H1 (cell line): ENCODE results near the gene RASGRP3. TPM values are rescaled to one million over a fixed set of nuclear protein-coding genes. Genes with fewer than 3 reads are reported as not detected.

Source experiments
- CTCF ChIA-PET: fragments of 300-600 bp; sonication (Branson Sonifier 250); formaldehyde crosslinking; loops from one replicate; lab custom pipeline; 2021; ENCODE audit not compliant: partially characterized antibody; lab: Charles Lee
- POLR2A ChIA-PET: fragments of 300-600 bp; sonication (Branson Sonifier 250); formaldehyde crosslinking; loops from one replicate; lab custom pipeline; 2021; ENCODE audit warnings: inconsistent platforms; ENCODE audit not compliant: partially characterized antibody; lab: Charles Lee
- DNase-seq, 2 experiments: peaks; one replicate each; pipeline versions ENCODE4 v3.0.0 to v3.0.0-alpha.2; 2010 to 2022; ENCODE audit warnings: low spot score in 2 of 2, low read depth in 1 of 2, mixed read lengths in 1 of 2
- FAIRE-seq: peaks from 2 replicates; lab custom pipeline; 2011; peaks lifted over from hg19 to GRCh38; lab: Jason Lieb, UNC
- H2AFZ ChIP-seq: 2 replicates; pipeline ENCODE4 v1.8.1; 2012; ENCODE audit warnings: low read length, inconsistent platforms
- H2AK5ac ChIP-seq: 2 replicates; pipeline ENCODE4 v1.6.1; 2013; ENCODE audit warnings: low read depth, low read length
- H2BK120ac ChIP-seq: replicated peaks from 2 replicates; pipeline ENCODE3; 2013; ENCODE audit warnings: low read depth, low read length, inconsistent platforms
- H2BK12ac ChIP-seq: 2 replicates; pipeline ENCODE4 v1.6.1; 2013; ENCODE audit warnings: low read depth, low read length
- H2BK15ac ChIP-seq: 2 replicates; pipeline ENCODE4 v1.6.1; 2013; ENCODE audit warnings: low read length
- H2BK20ac ChIP-seq: 2 replicates; pipeline ENCODE4 v1.6.1; 2013; ENCODE audit warnings: low read length
- H2BK5ac ChIP-seq: 2 replicates; pipeline ENCODE4 v1.6.1; 2013; ENCODE audit warnings: low read depth, low read length
- H3K14ac ChIP-seq: 2 replicates; pipeline ENCODE4 v1.6.1; 2013; ENCODE audit warnings: inconsistent platforms; ENCODE audit not compliant: insufficient read length
- H3K18ac ChIP-seq: 2 replicates; pipeline ENCODE4 v1.6.1; 2013; ENCODE audit warnings: low read length; ENCODE audit errors: extremely low read depth
- H3K23ac ChIP-seq: 2 replicates; pipeline ENCODE4 v1.6.1; 2013; ENCODE audit warnings: inconsistent platforms; ENCODE audit not compliant: insufficient read length
- H3K23me2 ChIP-seq: 2 replicates; pipeline ENCODE4 v1.6.1; 2013; ENCODE audit warnings: low read depth, low read length
- H3K27ac ChIP-seq: 2 replicates; pipeline ENCODE4 v1.6.1; 2011; ENCODE audit warnings: low read depth, low read length, inconsistent platforms
- H3K27me3 ChIP-seq, 4 experiments: replicated peaks in 1 of 4; 1 replicate in 1 of 4; 2 replicates in 3 of 4; pipeline versions ENCODE4 v1.6.1 to v1.8.1; 2011 to 2013; ENCODE audit warnings: low read length in 3 of 4, mild to moderate bottlenecking in 3 of 4, inconsistent platforms in 2 of 4, mixed read lengths in 2 of 4, moderate library complexity in 1 of 4; ENCODE audit not compliant: control insufficient read depth in 3 of 4, insufficient read depth in 3 of 4; ENCODE audit errors: extremely low read depth in 1 of 4
- H3K36me3 ChIP-seq, 4 experiments: 2 replicates each; pipeline versions ENCODE4 v1.6.1 to v1.8.1; 2011 to 2013; ENCODE audit warnings: mild to moderate bottlenecking in 4 of 4, low read length in 3 of 4, moderate library complexity in 2 of 4, control low read depth in 1 of 4, inconsistent platforms in 1 of 4; ENCODE audit not compliant: insufficient read depth in 4 of 4, control insufficient read depth in 2 of 4
- H3K4ac ChIP-seq: replicated peaks from 2 replicates; pipeline ENCODE3; 2013; ENCODE audit warnings: low read length, low read depth, mixed read lengths, inconsistent platforms; ENCODE audit not compliant: insufficient read length
- H3K4me1 ChIP-seq, 4 experiments: replicated peaks in 1 of 4; 1 replicate in 1 of 4; 2 replicates in 3 of 4; pipeline versions ENCODE4 v1.6.1 to v1.8.1; 2011 to 2013; ENCODE audit warnings: low read length in 3 of 4, inconsistent platforms in 2 of 4, mixed read lengths in 1 of 4; ENCODE audit not compliant: insufficient read depth in 4 of 4, control insufficient read depth in 3 of 4
- H3K4me2 ChIP-seq, 2 experiments: 2 replicates each; pipeline versions ENCODE4 v1.6.1 to v1.8.1; 2011 to 2013; ENCODE audit warnings: low read depth in 2 of 2, low read length in 2 of 2, control low read depth in 1 of 2, inconsistent platforms in 1 of 2, mild to moderate bottlenecking in 1 of 2; ENCODE audit not compliant: insufficient read depth in 1 of 2
- H3K4me3 ChIP-seq, 4 experiments: fragments of 200-600, 300-600 bp in 1 of 4; sonication (generic), shearing (Covaris generic), sonication (Bioruptor Twin) in 1 of 4; 2 replicates each; pipeline versions ENCODE4 v1.5.1 to v1.8.1; 2011 to 2016; ENCODE audit warnings: low read length in 4 of 4, low read depth in 3 of 4, control low read depth in 2 of 4, inconsistent platforms in 2 of 4, mild to moderate bottlenecking in 2 of 4, mixed read lengths in 1 of 4, moderate library complexity in 1 of 4; ENCODE audit not compliant: insufficient read depth in 2 of 4; ENCODE audit errors: extremely low read depth in 1 of 4
- H3K56ac ChIP-seq: replicated peaks from 2 replicates; pipeline ENCODE3; 2013; ENCODE audit warnings: low read depth, mild to moderate bottlenecking, mixed read lengths, low read length, inconsistent platforms; ENCODE audit not compliant: insufficient read length
- H3K79me1 ChIP-seq: 2 replicates; pipeline ENCODE4 v1.6.1; 2013; ENCODE audit warnings: low read depth, low read length, control low read depth
- H3K79me2 ChIP-seq, 2 experiments: 2 replicates each; pipeline versions ENCODE4 v1.6.1 to v1.8.1; 2012 to 2013; ENCODE audit warnings: low read length in 2 of 2, mild to moderate bottlenecking in 2 of 2, inconsistent platforms in 1 of 2; ENCODE audit not compliant: insufficient read depth in 2 of 2, control insufficient read depth in 1 of 2
- H3K9ac ChIP-seq, 4 experiments: replicated peaks in 1 of 4; 1 replicate in 1 of 4; 2 replicates in 3 of 4; pipeline versions ENCODE4 v1.6.1 to v1.8.1; 2011 to 2013; ENCODE audit warnings: low read depth in 3 of 4, low read length in 3 of 4, control low read depth in 2 of 4, mild to moderate bottlenecking in 2 of 4, moderate library complexity in 2 of 4, inconsistent platforms in 1 of 4; ENCODE audit errors: extremely low read depth in 1 of 4
- H3K9me3 ChIP-seq, 2 experiments: 2 replicates each; pipeline versions ENCODE4 v1.6.1 to v1.8.1; 2012 to 2013; ENCODE audit warnings: mild to moderate bottlenecking in 2 of 2, moderate library complexity in 2 of 2, control low read depth in 1 of 2, inconsistent platforms in 1 of 2, low read depth in 1 of 2, low read length in 1 of 2, mixed read lengths in 1 of 2; ENCODE audit not compliant: insufficient read depth in 2 of 2
- H4K20me1 ChIP-seq, 2 experiments: replicated peaks in 1 of 2; 2 replicates each; pipeline versions ENCODE3 to v1.8.1; 2011 to 2013; ENCODE audit warnings: inconsistent platforms in 2 of 2, low read length in 2 of 2, mild to moderate bottlenecking in 1 of 2; ENCODE audit not compliant: insufficient read depth in 2 of 2, control insufficient read depth in 1 of 2
- H4K5ac ChIP-seq: 2 replicates; pipeline ENCODE4 v1.6.1; 2013; ENCODE audit warnings: low read length, low read depth, mixed read lengths, inconsistent platforms; ENCODE audit not compliant: insufficient read length
- H4K8ac ChIP-seq: 2 replicates; pipeline ENCODE4 v1.8.0; 2013; ENCODE audit warnings: mild to moderate bottlenecking, moderate library complexity, low read length, inconsistent platforms; ENCODE audit not compliant: insufficient read depth; ENCODE audit errors: extremely low read depth
- H4K91ac ChIP-seq: replicated peaks from 2 replicates; pipeline ENCODE3; 2013; ENCODE audit warnings: low read length, mixed read lengths, inconsistent platforms; ENCODE audit not compliant: insufficient read length
- BCL11A ChIP-seq, 2 experiments: IDR thresholded peaks; one replicate each; pipeline ENCODE4 v1.6.1; 2011; ENCODE audit warnings: low read depth in 2 of 2, low read length in 2 of 2, mild to moderate bottlenecking in 2 of 2
- BRCA1 ChIP-seq: IDR thresholded peaks from 2 replicates; pipeline ENCODE4 v1.6.1; 2012; ENCODE audit warnings: low read depth, low read length, improper control_type of control experiment
- CHD2 ChIP-seq: IDR thresholded peaks from 2 replicates; pipeline ENCODE4 v1.6.1; 2012; ENCODE audit warnings: low read length, improper control_type of control experiment
- EP300 ChIP-seq, 2 experiments: IDR thresholded peaks; 1 replicate in 1 of 2; 2 replicates in 1 of 2; pipeline ENCODE4 v1.6.1; 2011 to 2012; ENCODE audit warnings: low read depth in 2 of 2, low read length in 2 of 2, mild to moderate bottlenecking in 2 of 2, borderline replicate concordance in 1 of 2, inconsistent platforms in 1 of 2, moderate library complexity in 1 of 2
- HDAC6 ChIP-seq: IDR thresholded peaks from one replicate; pipeline ENCODE4 v1.7.1; 2012; ENCODE audit warnings: low read depth, mild to moderate bottlenecking, inconsistent platforms, low read length, moderate library complexity
- MAFK ChIP-seq: IDR thresholded peaks from 2 replicates; pipeline ENCODE4 v1.6.1; 2012; ENCODE audit warnings: low read depth, mild to moderate bottlenecking, improper control_type of control experiment, low read length
- SP1 ChIP-seq: IDR thresholded peaks from 2 replicates; pipeline ENCODE4 v1.6.1; 2011; ENCODE audit warnings: low read depth, low read length
- WGBS, 2 experiments: shearing (Covaris generic) in 1 of 2; methylation state at CpG; one replicate each; pipeline versions ENCODE4 v1.1.6 to v1.1.7; 2013 to 2015; ENCODE audit warnings: low lambda C conversion rate in 2 of 2, mixed read lengths in 2 of 2, inconsistent platforms in 1 of 2, low coverage in 1 of 2, missing lambda C conversion rate in 1 of 2; ENCODE audit not compliant: insufficient replicate concordance in 2 of 2, insufficient coverage in 1 of 2, insufficient read length in 1 of 2; ENCODE audit errors: extremely low coverage in 1 of 2, missing lambda C conversion rate in 1 of 2; 5-methylcytosine and 5-hydroxymethylcytosine counted together
- polyA plus RNA-seq, 7 experiments: library from polyadenylated mRNA; depleted of rRNA in 3 of 7; stranded (reverse) in 5 of 7; unstranded in 2 of 7; fragments of >200 nt in 5 of 7; fragments of 200-250 nt in 2 of 7; gene quantifications; 1 replicate in 5 of 7; 2 replicates in 1 of 7; 4 replicates in 1 of 7; pipeline versions ENCODE4 v1.2.1 to v1.2.3, GENCODE V29; 2011 to 2013; ENCODE audit warnings: missing spikeins in 2 of 7, mixed read lengths in 2 of 7
- total RNA-seq: library from RNA; stranded (reverse); fragmentation: NEBNext Ultra II Directional; extraction: Animal tissue kit (Norgen Biotek cat#: 25700); gene quantifications from 2 replicates; pipeline ENCODE4 v1.2.1, GENCODE V29; 2021

Gene RASGRP3
- total and polyA plus RNA-seq, 2 of the 8 experiments (the other 6 are each of a cell fraction or from before 2014, with no cell fraction given), result 0.06 TPM; not detected in 1

DNA sequence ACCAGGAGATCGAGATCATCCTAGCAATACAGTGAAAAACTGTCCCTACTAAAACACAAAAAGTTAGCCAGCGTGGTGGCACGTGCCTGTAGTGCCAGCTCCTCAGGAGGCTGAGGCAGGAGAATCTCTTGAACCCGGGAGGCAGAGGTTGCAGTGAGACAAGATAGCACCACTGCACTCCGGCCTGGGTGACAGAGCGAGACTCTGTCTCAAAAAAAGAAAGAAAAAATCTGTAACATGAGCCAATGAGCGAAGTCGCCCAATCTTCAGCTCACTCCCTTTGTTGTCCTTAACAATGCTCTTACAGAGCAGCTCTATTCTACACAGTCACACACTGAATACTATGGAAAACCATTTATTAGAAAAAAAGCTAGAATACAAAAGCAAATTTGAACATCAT is 100.6 kb downstream of the RASGRP3 start:
- H3K36me3 ChIP-seq, result no peaks in the 10 kb centered on the region
- H4K5ac ChIP-seq, result no peak overlapping the region
- peaks cover 0 to 7% (median 3%) of the 10 kb centered on the region in 4 experiments; a peak in 3 of 7 replicates for H3K4me1 ChIP-seq
- H2BK20ac ChIP-seq, result no peak overlapping the region
- CTCF ChIA-PET, result interaction anchor here (0.9 to 1.3 kb wide), 2 partner anchors 136 to 205 kb away, joined by 3 to 5 read pairs; no protein-coding TSS in a partner anchor
- no peak overlapping the region for H2BK15ac ChIP-seq
- H3K79me2 ChIP-seq, result 0 out of 4 replicates have a peak, but pooled peaks cover 0 to 3% of the 10 kb centered on the region in 2 experiments
- no peak overlapping the region for H2AFZ ChIP-seq
- H3K18ac ChIP-seq, result no peak overlapping the region
- H2BK5ac ChIP-seq, result no peak overlapping the region
- no peak overlapping the region for H3K4me3 ChIP-seq
- H3K9ac ChIP-seq, result no peak overlapping the region
- H4K20me1 ChIP-seq, result no peaks in the 10 kb centered on the region
- H3K79me1 ChIP-seq, result no peaks in the 10 kb centered on the region
- no peak overlapping the region for H4K8ac ChIP-seq
- no peak overlapping the region for H2AK5ac ChIP-seq
- POLR2A ChIA-PET, result interaction anchor here (0.6 kb wide), 1 partner anchor 108 kb away, joined by 3 read pairs; no protein-coding TSS in a partner anchor
- no peak overlapping the region for H2BK12ac ChIP-seq
- H3K23ac ChIP-seq, result no peak overlapping the region
- no peak overlapping the region for H3K14ac ChIP-seq
- no peak overlapping the region for H3K56ac ChIP-seq
- no peaks in the 10 kb centered on the region for H3K27me3 ChIP-seq
- DNase-seq (no peak), FAIRE-seq (no peak)
- H3K23me2 ChIP-seq, result no peaks in the 10 kb centered on the region
- H4K91ac ChIP-seq, result no peak overlapping the region
- 83% methylated on average over 8 of the region's 8 CpGs; no CpG with 5 or more reads in 1 of the 2 experiments for WGBS, 2 experiments
- no peak overlapping the region for H3K4ac ChIP-seq
- H2BK120ac ChIP-seq, result no peak overlapping the region
- 0 out of 4 replicates have a peak overlapping the region, but pooled peaks of 1 of the 2 experiments have one; percentile 3 for H3K4me2 ChIP-seq
- H3K9me3 ChIP-seq, result no peaks in the 10 kb centered on the region
- no peak overlapping the region for H3K27ac ChIP-seq
- TF ChIP-seq CHD2 (no peak), MAFK (no peak), HDAC6 (no peak), EP300 (IDR thresholded peaks at IDR 0.05; ENCODE audit: borderline replicate concordance in 1 of 2, low read depth in 2 of 2, low read length in 2 of 2) (no peak), BCL11A (IDR thresholded peaks at IDR 0.05; ENCODE audit: low read depth in 2 of 2, low read length in 2 of 2) (no peak), SP1 (no peak), BRCA1 (no peak)
